Bone marrow (tissue), 2 donors: Measurements from ENCODE around the gene MEAK7.
A peak's percentile ranks its signal among the peaks of the same experiment; 100 is the strongest.

Experiments used
- DNase-seq, 2 donors: peaks; one replicate each; lab custom pipeline; 2025; lab: John Stamatoyannopoulos, UW

Gene MEAK7, protein sequence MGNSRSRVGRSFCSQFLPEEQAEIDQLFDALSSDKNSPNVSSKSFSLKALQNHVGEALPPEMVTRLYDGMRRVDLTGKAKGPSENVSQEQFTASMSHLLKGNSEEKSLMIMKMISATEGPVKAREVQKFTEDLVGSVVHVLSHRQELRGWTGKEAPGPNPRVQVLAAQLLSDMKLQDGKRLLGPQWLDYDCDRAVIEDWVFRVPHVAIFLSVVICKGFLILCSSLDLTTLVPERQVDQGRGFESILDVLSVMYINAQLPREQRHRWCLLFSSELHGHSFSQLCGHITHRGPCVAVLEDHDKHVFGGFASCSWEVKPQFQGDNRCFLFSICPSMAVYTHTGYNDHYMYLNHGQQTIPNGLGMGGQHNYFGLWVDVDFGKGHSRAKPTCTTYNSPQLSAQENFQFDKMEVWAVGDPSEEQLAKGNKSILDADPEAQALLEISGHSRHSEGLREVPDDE

DNA sequence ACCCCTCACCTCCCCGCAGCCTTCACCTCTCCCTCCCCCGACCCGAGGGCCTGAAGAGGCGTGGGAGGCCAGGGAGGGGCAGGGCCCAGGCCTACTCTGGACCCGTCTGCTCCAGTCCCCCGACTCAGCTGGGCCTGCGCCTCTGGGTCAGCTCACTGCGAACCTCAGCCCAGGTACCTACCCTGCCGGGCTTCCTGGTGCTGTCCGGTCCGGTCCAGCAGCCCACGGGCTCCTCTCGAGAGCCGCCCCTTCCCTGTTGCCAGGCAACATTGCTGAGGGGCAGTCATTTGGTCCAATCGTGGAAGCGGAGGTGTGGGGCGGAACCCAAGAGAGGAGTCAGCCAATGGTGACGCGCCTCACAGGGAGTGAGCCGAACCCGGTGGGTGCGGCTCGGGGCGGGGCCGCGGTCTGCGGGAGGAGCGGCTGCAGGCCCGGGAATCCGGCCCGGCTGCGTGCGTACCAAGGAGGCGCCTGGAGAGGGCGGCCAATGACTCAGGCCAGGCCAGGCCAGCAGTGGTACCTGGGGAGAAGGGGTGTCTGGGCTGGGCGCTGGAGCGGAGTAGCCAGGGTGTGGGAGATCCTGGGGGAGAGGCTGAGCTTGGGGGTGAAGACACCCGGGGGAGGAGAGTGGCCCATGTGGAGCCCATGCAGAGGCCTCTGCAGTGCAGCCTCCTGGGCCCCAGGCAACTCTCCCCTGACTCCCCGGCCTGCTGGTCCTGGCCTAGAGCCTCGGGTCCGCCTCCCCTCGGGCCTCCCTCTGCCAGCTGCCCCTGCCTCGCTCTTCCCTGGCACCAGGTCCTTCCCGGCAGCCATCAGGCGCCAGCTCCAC lies at the start of gene MEAK7:
MEAK7 (minus strand) TSS at position 240 of the 829 bp plus-strand sequence. CDS start 6,573 bp downstream, outside the sequence.
- DNase-seq, result peak; percentile 85 to 93

DNA sequence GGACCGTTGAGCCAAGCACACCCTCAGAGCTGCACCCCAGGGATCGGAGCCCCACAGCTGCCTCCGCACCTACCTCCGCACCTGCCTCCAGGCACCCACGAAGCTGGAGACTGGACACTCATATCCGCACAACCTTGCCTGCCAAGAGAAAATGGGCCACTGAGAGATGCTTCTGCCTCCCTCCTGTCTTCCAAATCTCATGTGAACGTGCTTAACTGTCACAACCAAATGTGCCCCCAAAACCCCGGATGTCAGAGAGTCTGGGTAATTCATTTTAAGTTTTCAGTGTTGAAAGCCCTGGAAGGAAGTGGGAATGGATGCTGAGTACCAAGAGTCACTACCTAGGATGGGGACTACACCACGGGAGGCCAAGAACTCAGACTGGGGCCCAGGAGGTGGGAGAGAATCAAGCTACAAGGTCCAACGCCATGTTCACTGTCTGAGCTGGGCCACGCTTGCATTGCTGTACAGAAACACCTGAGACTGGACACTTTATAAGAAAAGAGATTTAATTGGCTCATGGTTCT lies 49.5 kb upstream of the MEAK7 start:
- DNase-seq, result peak in 1 of 2 donors; percentile 38

DNA sequence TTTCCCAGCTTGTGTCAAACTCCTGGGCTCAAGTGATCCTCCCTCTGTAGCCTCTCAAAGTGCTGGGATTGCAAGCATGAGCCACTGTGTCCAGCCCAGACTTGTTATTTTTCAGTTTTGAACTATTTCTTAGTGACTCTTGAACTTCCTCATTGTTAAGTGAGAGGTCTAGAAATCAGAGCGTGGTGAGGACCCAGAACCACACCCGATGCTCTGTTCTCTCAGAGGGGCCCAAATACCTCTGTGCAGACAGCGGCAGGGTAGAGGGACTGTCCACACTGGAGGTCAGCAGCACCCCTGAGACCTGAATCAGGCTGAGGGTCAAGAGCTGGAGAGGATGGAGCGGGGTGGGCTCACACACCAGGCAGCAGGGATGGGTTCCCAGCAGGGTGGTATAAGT lies 47.7 kb upstream of the MEAK7 start:
- DNase-seq, result no peak

DNA sequence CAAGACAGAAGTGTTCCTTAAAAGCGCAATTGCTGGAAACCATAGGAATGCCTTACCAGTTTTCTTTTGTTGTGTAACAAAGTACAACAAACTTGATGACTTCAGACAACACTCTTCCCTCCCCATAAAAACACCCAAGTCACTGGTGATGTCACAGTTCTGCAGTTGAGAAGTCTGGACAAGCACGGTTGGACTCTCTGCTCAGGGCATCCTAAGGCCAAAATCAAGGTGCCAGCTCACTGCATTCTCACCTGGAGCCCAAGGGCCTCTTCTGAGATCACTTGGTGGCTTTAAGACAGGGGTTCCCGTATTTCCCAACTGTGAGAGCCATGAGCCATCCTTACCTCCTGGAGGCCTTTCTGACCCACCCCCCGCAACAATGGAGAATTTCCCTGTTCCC lies 45.6 kb upstream of the MEAK7 start:
- no peak for DNase-seq

DNA sequence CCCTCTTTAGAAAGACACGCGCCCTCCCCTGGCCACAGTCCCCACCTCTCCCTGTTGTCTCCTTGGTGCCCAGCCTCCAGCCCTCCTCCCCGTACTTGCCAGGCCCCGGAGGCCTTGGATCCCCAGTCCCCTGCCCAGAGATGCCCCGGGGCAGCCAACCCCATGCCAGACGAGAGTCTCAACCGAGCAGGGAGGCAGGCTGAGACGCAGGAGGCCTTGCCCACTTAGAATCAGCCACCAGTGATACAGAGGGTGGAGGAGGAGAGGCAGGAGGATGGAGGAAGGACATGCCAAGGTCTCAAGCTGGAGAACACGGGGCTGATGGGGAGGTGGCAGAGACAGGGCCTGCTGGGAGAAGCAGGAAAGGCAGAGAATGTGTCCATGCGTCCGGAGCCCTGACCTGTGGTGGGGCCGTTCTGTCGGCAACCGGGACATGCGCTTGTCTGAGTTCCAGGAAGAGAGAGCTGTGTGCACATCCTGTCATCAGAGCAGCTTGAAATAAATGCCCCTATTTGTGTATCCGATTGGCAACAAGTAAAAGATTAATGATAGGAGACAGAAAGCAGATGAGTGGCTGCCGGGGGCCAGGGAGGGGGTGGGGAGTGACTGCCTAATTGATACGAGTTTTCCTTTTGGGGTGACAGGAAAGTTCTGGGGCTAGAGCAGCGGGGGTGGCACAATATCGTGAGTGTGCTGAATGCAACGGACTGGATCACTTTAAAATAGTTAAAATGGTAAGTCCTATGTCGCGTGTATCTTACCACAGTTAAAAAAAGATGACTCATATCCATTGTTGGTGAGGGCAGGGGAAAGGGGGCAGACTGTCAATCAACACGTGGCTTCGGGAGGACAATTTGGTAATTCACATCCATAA lies 44.7 kb upstream of the MEAK7 start:
- DNase-seq, result peak in 1 of 2 donors; percentile 53

DNA sequence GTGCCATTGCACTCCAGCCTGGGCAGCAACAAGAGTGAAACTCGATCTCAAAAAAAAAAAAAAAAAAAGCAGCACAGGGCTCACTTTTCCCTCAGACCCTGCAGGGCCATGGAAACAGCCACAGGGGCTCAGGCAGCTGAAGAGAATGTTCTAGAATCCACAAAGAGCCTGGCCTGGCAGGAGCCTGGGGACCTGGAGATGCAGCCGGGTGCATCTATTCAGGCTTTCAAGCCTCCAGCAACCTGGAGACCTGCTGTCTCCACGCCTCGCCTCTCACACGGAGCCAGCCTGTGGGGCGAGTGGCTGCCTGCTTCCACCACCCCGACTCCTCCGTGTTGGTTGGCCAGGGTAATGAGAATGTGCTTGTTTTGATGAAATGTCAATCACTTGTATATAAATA lies 44.0 kb upstream of the MEAK7 start:
- DNase-seq, result no peak

DNA sequence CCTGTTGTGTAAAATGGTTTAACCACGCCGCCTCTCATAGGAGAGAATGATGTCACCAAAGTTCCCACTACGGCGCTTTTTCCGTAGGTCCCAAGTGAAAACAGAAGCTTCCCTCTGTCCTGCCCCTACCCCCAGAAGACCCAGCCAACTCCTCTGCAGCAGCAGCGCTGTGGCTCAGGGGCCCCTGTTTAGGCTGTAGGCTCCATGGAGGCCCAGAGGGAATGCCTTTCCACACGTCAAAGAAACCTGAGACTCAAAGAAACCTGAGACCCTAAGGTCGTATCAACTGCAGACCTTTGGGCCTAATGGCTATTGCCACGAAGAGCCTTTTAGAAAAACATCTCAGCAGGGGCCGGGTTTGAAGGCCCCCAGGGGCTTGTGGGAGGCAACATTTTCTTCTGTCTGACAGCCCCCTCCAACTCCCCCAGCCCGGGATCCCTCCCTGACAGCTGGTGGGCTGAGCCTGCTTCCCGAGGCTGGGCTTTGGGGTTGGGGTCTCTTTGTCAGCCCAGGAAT lies 43.1 kb upstream of the MEAK7 start:
- DNase-seq, result no peak

DNA sequence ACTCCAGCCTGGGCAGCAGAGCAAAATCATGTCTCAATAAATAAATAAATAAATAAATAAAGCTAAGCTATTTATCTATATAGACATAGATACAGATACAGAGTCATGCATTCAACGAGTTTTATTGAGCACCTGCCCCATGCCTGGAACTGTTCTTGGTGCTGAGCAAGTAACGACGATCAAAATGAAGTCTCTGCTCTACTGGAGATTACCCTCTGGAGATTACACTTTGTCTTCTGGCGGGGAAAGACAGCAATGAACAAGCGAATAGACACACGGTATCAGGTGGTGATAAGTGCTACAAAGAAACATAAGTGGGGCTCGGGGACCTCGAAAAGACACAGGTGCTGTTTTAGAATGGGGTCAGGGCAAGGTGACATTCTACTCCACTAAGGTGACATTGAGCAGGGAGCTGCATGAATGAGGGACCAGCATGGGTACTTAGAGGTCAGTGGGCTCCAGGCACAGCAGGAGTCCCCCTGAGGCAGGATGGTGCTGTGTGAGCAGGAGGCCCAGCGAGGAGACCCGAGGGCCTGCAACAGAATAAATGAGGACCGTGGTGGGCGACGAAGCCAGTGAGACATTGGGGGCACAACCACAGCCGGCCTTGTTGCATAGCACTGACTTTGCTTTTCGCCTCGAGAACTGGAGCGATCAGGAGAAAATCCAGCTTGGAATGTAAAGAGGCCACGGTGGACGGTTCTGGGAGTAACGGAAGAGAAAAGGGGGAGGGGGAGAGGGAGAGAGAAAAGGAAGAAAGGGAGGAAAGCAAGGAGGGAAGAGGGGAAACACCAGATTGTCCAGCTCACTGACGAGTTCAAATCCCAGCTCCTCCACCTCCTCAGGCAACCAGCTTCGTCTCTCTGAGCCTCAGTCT lies 42.4 kb upstream of the MEAK7 start:
- no peak for DNase-seq

DNA sequence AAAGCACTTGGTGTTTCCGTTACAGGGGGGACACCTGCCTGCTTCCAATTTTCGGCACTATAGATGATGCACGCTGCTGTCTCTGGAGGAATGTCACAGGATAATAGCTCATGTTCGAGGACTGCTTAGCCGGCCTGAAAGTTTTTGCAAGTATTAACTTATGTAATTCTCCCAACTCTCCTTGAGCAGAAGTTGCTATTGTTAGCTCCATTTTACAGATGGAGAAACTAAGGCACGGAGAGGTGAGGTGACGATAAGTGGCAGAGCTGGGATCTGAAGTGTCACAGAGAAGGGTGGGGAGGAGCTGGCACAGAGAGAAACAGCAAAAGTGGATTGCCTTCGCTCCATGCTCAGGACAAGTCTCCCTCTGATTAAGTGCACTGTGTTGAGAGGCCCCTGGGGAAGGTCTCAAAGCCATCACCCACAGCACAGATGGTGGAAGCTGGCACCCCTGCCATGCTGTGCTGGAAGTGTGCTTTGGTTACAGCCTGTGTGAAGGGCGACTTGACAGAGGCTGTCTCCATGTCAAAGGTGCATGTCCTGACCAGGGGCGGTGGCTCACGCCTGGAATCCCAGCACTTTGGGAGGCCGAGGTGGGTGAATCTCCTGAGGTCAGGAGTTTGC lies 40.8 kb upstream of the MEAK7 start:
- no peak for DNase-seq

DNA sequence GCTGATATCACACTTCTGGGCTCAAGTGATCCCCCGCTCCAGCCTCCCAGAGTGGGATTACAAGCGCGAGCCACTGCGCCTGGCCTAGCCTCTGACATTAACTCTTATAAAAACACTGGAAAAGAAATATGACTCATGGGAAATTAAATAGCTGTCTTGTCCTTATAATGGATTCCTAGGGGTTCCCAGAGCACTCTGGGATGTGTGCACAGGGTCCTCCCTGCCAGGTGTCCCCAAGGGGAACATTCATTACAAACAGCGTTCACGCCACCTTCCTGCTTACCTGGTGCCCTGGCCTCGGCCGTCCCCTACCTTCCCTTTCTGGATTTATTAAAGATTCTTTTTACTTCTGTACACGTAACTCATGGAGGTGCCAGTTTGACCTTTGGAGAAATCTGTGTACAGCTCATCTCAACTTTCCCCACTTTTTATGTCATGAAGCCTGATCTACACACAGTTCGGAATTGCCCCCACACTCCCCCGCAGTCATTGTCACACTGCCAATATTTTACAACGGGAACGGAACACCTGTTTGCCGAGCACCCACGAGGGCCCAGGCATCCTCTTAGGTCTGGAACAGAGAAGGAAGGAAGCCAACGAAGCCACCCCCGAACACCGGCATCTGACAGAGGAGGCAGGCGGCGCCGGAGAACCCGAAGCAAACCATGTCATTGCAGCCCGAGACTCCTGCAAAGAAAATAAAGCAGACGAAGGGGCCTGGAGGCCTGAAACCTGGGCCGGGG lies 39.7 kb upstream of the MEAK7 start:
- peak in 1 of 2 donors; percentile 65 for DNase-seq

DNA sequence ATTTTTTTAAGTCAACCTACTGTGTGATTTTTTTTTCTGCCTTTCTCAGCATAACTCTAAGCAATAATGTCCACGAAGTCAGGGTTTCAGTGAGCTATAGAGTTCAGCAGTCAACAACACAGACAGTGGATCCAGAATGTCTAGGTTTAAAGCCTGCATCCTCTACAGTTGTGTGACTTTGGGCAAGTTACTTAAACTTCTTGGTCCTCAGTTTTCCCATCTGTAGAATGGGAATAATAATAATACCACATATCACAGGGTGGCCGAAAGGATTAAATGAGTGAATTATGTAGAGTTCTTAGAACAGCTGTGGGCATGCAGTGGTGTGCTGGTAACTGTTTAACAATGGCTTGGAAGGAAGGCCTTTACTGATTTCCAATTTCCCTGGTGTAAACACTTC lies 38.8 kb upstream of the MEAK7 start:
- DNase-seq, result no peak

DNA sequence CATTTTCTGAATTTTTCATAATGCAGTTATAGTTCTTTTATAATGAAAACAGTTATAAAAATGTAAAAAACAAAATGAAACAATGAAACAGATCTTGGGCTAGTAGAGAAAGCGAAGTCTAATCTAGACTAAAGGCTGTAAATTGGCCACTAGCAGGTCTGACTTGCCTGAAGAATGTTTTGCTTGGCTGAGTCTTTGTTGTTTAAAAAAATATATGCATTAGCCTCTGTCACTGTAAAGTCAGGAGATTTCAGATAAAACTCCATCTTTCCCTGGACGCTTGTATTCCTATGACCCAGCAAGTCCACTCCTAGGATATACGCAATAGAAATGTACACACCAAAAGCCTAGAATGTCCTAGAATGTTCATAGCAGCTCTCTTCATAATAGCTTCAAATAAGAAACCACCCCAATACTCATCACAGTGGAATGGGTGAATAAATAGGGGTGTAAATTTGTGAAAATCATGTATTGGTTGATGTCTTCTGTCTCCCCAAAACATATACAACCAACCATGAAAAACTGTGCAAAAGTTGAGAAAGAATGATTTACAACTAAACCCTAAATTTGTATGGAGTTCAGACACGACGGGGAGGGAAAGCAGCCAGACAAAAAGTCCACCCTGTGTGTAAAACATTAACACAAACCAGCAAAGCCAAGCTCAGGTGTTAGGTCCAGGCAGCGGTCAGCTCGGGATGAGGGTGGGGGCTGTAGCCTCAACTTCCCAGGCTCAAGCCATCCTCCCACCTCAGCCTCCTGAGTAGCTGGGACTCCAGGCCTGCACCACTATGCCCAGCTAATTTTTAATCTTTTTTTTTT lies 37.7 kb upstream of the MEAK7 start:
- DNase-seq, result no peak

DNA sequence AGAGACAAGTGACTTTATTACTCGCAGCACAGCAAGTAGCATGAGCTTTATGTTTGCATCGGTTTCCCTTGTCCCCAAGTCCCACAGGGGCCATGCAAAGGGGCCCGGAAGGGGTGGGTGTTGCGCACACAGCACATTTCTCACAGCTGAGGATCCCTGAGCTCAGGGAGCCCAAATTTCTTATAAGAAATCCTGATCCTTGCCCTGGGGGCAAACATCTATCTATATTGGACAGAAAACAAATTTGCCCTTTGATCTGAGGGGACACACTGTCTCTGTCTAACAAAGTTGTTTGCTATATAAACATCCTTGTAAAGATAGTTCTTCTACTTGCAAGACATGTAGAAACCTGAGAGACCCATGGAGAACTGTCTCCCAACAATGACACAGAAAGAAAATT lies 35.7 kb upstream of the MEAK7 start:
- no peak for DNase-seq

DNA sequence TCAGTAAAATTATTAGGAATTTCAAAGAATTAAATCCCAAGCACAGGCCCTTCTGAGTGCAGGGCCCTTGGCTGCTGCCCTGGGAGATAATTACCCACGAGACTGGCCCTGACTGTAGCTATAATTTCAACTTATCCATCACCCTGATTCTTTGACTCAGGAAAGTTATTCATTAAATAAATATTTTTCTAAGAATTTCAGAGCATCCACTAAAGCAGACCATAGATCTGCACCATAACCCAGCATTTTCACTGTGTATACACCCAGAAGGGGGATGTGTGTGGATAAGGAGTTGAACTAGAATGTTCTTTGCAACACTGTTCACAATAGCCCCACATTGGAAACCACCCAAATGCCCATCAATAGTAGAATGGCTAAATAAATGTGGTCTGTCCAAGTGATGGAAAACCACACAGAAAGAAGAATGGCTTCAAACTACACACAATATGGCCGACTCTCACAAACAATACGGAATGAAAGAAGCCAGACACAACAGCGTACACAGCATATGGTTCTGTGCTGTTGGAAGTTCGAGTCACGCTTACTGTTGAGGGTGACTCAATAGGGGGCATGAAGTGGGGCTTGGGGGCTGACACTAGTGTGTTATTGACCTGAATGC lies 33.9 kb upstream of the MEAK7 start:
- DNase-seq, result no peak

DNA sequence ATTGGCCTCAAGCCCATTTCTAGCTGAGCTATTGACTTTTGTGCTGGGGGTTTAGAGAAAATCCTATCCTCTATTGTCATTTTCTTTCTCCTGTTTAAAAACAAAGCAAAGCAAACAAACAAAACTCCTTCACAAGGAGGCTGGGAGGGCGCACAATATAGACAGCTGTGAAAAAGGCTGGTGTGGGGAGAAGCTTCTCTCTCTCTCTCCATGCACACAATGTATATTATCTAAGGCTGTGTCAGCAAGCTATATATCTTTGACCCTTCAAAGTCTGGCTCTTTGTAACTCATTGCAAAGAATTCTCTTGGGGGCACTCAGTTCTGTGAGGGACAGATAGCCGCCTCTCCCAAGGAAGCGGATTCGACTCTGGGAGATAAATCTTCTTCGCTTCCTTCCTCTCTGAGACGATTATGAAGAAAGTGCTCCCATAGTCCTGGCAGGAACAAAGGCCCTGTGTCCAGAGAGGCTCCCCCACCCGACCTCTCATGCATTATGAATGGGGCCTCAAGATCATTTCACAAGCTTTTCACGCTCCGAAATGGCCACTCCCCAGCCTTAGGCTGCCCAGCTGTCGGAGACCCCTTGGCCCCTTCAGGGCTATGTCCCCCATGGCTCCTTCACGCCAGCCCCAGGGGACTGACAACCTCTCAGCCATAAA lies 33.2 kb upstream of the MEAK7 start:
- no peak for DNase-seq

DNA sequence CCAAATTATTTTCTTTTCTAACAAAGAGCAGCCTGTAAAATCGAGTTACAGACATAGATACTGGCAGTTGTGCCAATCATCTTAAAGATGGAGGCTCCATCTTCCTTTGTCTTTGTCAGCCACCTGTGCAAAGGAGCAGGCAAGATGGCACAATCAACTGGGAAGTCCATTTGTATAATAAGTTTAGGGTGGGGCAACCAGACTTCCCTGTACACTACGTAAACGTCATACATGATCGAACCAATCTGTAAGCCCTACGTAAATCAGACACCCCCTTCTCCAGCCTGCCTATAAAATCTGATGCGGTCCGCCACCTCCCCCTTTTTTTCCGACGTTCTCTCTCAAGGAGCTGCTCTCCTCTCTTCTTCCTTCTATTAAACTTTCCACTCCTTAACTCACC lies 31.4 kb upstream of the MEAK7 start:
- DNase-seq, result no peak

DNA sequence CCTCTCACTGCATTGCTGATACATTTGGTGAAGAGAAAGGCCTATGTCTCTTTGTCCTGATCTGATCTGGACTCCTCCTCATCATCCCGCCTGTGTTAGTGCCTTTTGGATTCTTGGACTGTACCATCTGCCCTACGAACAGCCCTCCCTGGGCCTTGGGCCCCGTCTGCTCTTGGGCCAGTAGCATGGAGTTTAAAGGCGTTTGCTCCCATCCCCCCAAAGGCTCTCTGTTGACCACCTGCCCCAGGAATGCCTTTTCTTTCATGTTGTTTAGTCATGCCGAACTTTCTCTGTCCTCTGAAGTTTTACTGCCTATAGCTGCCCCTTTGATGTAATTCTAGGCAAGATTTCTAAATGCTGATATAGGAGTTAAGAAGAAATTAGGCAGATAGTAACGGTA lies 30.9 kb upstream of the MEAK7 start:
- DNase-seq, result no peak

DNA sequence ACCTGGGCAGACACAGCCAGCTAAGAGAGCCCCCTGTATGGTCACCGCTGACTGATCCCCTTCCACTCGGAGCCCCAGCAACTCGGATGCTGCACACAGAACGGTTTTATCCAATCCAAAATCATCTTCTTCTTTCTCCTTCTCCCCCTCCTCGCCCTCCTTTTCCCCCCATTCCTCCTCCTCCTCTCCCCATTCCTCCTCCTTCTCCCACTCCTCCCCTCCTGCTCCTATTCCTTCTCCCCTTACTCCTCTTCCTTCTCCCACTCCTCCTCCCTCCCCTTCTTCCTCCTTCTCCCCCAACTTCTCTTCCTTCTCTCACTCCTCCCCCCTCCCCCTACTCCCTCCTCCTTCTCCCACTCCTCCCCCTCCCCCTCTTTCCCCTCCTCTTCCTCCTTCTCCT lies 30.4 kb upstream of the MEAK7 start:
- no peak for DNase-seq
